HG03439 (cell line): ENCODE results near the gene CCDC24.

Source experiments
- ATAC-seq: cut with Tn5 transposase; IDR thresholded peaks from one replicate; pipeline ENCODE4 v1.9.1; 2021; ENCODE audit warnings: mild to moderate bottlenecking, moderate library complexity; ENCODE audit not compliant: unreplicated experiment

Gene CCDC24

DNA sequence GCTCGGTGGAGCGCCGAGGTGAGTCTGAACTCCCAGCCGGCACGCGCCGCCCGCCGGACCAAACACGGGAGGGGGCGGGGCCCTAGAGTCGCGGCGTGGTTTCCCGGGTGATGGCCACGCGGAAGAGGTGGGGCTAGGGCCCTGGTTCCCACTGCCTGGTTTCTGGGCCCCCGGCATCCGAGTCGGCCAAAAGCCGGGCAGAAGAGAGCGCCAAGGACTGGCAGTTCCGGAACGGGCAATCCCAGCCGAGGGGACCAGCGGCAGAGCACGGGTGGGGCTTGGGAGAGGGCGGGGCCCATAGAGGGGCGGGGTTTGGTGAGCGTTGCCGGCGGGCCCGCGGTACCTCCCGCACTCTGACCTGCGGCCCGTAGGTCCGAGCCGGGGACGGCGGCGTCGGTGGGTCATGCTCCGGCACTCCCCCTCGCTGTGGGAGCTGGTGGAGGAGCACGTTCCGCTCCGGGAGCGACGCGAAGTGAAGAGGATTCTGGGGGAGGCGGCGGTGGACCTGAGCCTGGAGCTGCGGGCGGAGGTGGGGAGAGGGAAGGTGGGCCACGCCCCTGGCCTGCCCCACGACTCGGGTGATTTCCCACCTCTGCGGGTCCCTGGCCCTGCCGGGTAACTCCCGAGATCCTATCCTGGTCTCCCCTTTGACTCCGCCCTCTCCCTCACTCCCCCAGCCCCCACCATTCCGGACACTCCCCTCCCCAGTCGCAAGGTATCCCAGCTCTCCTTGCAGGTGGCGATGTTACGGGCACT lies at the start of gene CCDC24:
TSS of gene CCDC24 (plus strand) at position 124 of the 756 bp plus-strand sequence. CDS start at position 404, 280 bp downstream.
- peak; percentile 75 for ATAC-seq

DNA sequence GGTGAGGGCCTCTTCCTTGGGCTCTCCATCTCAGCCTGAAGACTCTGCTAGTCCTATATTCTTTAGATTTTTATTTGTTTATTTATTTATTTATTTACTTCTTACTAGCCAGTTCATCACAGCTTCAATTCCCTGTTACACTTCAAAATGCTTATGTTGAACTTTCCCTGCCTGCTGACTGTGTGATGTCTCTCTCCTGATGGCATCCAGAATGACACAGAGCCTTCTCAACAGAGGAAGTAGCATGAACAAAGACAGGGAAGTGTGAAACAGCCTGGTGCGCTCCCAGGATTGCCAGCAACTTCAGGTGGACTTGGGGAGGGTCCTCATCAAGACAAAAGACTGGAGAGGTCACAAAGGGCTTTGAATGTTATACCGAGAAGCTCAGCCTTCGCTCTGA lies 49.0 kb upstream of the CCDC24 start:
- ATAC-seq: no peak

DNA sequence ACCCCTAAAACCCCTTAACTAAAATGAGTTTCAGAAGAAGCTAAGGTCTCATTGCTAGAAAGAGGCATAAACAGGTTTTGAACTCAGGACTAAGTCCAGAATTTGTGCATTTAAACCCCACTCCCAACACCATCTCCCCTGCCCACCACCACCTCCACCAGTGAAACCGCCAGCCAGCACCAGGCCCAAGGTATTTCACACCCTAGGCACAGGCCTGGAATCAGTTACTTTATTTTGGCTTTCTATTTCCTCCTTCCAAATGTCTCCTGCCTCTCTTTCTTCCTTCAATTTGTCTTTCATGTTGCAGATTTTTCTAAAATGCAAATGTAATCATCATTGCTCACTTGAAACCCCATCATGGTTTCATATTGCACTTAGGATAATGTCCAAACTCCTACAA lies 46.5 kb upstream of the CCDC24 start:
- ATAC-seq: no peak

DNA sequence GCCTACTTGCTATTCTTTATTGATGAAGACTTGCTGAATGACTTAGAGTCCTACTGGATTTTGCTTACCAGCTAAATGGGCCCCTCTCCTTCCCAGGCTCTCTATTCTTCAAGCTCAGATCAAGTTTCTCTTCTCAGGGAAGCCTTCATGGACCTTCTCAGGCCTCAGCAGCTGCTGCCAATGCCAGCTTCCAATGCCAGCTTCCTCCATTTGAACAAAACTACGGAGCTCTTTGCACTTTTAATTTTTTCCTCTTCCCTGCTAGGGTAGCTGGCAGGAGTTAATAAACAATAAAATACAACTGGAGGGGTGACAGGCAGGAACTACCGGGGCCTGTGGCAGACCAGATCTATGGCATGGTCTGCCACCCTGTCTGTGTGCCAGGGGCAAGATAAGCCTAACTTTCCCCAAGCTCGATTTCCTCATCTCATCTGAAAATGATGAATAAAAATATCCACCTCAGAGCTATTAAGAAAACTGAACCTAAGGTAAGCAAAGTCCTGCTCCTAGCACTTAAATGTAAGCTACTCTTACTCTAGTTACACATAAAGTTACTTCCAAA lies 45.6 kb upstream of the CCDC24 start:
- no peak for ATAC-seq

DNA sequence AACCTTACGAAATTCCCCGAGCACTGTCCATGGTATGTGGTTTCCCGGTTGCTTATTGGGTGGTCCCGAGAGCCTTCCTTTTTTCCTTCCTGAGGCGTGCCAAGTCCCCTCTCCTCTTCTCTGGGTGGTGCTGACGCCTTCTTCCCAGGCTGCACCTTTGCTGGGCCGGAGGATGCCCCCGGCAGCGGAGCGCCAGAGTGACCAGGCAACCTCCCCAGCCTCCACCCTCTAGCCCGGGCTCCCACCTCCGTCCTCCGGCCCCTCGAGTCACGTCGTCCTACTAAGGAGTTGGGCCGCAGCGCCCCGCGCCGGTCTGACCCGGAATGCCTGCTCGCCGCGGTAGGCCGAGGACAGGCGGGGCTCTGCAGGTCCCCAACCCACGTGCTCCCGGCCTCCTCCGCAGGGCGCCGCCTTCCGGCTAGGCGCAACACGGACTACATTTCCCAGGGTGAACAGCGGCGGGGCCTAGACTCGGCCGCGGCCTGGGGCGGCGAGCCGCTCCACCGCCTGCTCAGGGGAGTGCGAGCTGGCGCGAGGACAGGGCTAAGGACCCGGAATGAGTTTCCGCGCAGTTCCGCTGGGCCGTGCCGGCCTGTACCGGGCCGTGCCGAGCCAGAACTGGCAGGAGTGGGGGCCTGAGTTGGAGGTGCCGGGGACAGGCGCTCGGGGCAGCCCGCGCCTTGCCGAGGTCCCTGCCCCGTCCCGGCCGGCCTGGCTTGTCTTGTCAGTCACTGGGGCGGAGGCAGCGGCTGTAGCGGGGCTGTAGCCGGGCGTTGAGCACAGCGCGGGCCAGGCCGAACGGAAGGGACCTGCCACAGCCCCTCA lies 45.0 kb upstream of the CCDC24 start, which contains the start of gene IPO13:
TSS of gene IPO13 (plus strand) at position 715 of the 825 bp plus-strand sequence. CDS start 651 bp downstream, outside the sequence.
- ATAC-seq: peak; percentile 94

DNA sequence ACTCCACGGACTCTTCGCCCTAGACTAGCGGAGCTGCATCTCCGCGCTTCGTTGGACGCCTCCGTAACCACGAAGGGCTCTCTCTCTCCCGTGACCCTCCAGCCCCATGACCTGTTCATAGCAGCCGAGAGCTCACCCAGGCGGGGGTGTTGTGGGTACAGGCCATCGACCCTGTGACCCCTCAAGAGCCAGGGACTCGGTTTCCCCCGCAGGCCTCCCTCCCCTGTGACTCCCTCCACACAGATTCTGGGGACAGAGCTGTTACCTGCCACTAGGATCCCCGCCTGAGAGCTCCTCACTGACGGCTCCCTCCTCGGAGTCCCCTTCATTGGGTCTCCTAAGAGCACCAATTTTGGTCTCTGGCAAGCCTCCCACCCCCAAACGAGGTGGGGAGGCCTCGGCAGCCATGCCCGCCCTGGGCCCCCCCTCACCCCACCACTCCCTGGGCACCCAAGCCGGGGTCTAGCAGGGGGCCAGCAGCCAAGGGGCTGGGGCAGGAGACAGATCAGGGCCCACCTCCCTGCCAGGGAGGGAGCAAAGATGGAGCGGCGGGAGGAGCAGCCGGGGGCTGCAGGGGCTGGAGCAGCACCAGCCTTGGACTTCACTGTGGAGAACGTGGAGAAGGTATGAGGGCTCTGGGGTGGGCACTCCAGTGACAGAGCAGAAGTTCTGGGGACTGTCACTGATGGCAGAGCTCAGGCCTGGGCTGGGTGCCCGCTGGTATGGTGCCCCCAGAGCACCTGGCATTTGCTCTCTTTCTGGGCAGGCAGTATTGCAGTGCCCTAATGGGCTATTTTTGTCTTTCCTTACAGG lies 44.1 kb upstream of the CCDC24 start:
- no peak for ATAC-seq

DNA sequence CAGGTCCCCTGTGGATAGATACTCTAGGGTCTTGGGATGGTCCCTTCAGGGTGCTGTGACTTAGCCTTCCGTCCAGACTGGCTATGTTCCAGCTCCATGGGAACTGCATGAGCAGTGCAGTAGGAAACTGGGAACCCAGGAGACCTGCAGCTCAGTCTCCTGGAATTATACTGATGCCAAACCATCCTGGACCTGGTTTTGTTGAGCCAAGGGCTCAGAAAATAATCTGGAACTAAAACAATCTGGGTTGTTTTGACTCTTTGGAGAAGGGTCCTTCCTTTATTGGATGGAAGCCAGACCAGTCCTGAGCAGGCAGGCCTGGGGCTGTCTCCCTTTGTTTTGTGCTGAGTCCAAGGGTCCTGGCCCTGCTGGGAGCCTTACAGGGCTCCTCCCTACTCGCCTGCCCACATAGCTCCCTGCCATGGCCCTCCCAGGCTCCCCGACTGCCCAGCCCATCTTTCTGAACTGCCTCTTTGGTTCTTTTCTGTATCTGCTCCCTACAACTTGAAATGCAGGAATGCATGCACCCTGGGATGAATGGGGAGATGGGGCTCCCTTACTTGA lies 43.4 kb upstream of the CCDC24 start:
- no peak for ATAC-seq

DNA sequence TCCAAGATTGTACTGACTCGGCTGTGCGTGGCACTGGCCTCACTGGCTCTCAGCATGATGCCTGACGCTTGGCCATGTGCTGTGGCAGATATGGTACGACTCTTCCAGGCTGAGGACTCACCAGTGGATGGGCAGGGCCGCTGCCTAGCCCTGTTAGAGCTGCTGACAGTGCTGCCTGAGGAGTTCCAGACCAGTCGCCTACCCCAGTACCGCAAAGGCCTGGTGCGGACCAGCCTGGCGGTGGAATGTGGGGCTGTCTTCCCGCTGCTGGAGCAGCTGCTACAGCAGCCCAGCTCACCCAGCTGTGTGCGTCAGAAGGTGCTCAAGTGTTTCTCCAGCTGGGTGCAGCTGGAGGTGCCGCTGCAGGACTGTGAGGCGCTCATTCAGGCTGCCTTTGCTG lies 41.7 kb upstream of the CCDC24 start:
- ATAC-seq: no peak

DNA sequence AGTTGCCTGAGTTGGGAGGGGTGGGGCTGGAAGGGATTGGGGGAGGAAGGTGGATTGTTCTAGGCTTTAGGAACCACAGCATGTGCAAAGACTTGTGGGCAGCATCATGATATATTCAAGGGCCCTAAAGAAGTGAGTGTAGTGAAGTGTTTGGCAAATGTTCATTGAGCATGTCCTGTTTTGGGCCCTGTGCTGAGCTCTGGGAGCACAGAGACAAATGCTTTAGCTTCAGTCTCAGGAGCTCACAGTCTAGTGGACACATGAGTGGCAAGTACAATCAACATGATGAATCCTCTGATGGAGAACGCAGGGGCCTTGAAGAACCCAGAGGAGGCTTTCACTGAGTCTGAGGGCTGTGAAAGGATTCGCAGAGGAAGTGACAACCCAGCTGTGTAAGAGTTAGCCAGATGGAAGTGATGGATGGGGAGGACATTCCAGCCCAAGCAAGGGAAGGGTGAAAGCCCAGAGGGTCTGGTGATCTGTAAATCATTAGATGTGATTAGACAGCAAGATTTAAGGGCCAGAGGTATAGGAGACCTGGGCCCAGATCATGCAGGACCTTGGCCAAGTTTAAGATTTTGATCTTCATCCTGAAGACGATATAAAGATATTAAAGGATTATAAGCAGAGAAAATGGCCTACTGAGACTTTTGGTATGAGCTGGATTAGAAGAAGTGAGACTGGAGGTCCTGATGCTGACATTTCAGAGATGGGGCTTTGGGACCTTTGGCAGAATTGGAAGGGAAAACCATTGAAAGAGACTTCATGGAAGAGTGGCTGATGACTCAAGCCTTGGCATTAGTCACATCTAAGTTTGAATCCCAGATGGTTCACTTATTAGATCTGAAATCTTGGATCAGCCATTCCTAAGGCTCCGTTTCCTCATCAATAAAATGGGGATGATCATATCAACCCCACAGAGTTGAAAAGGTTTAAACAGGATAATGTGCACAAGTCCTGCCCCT lies 40.1 kb upstream of the CCDC24 start:
- ATAC-seq: no peak

DNA sequence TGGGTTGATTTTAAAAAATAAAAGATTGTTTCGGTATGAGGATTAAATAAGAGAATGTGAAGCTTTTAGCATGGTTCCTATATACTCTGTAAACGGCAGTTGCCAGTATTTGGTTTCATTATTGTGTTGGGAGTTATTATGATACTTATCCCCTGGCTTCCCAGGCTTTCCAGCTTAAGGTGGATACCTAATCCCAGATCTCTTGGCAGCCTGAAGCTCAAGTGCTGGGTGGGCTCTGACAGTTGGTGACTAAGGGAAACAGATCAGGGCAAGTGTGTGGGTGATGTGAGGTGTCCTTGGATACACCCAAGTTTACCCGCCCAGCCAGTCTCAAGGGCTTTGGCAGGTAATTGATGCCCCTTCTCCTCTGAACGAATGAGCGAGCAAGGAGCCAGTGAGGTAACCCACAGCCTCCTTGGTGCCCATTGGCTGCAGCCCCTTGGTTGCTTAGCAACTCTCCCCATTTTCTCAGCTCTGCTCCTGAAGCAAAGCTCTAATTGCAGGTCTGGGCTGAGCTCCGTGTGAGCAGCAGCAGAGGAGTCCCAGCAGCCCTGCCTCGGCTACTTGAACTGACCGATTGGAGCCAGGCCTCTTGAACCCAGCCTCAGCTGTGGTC lies 38.6 kb upstream of the CCDC24 start:
- no peak for ATAC-seq

DNA sequence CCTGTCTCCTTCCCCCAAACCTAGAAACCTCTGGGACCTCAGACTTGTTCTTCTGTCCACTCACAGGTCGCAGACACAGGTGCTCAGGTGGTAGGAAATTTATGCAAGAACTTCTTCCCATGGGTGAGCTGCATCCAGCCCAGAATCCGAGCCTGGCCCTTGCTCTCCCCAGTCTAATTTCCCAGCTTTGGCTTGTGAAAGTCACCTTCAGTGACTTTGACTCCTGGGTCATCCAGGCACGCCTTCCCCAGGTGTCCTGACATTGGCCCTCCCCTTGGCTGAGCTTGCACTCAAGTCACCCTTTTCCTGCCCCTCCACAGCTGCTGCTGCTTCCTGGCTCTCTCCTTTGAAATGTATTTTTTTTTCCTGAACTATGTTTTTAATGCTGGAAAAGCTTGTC lies 38.0 kb upstream of the CCDC24 start:
- no peak for ATAC-seq

DNA sequence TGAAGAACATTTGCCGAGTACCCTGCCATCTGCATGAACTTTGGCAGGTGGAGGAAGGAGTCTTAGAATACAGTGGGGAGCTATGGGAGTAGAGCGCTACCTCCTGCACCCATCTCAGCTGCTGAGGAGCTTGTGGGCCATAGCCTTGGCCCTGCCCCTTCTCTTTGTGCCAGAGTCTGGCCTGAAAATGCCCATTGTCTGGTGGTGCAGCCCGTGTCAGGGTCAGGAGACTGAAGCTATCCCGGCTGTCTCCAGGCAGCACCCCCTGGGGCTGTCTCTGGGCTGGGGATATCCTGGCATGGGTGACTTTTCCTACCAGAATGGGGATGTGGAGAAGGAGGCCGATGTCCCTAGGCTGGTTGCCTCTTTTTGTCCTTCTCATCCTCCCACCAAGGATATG lies 37.4 kb upstream of the CCDC24 start:
- ATAC-seq: no peak

DNA sequence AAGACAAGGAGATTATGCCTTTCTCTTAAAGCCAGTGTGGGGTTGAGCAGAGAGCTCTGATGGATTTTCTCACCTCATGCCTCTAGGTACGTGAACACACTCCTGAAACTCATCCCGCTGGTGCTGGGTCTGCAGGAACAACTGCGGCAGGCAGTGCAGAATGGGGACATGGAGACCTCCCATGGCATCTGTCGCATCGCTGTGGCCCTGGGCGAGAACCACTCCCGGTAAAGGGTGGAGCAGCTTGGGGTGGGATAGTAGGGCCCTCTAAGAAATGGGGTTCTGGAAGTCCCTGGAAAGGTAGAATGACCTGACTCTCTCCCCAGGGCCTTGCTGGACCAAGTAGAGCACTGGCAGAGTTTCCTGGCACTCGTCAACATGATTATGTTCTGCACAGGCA lies 35.2 kb upstream of the CCDC24 start:
- no peak for ATAC-seq

DNA sequence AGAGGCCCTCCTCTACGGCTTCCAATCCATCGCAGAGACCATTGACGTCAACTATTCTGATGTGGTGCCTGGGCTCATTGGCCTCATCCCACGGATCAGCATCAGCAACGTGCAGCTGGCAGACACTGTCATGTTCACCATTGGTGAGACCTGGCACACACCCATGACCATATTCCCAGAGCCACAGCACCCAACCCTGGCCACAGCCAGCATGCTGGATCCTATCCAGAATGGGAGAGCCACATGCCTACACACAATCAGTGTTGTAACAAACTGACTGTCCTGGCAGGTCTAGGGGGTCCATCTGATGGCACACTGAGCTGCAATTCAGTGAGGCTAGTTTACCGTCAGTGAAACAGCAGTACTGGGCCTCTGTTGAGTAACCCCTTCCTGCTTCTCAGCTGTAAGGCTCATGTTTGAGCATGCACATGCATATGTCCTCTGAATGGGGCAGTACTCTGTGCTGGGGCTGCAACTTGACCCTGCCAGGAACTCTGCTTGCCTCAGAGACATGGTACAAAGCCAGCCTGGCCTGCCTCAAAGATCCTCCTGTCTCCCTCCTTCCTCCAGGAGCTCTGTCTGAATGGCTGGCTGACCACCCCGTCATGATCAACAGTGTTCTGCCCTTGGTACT lies 33.9 kb upstream of the CCDC24 start:
- ATAC-seq: no peak

DNA sequence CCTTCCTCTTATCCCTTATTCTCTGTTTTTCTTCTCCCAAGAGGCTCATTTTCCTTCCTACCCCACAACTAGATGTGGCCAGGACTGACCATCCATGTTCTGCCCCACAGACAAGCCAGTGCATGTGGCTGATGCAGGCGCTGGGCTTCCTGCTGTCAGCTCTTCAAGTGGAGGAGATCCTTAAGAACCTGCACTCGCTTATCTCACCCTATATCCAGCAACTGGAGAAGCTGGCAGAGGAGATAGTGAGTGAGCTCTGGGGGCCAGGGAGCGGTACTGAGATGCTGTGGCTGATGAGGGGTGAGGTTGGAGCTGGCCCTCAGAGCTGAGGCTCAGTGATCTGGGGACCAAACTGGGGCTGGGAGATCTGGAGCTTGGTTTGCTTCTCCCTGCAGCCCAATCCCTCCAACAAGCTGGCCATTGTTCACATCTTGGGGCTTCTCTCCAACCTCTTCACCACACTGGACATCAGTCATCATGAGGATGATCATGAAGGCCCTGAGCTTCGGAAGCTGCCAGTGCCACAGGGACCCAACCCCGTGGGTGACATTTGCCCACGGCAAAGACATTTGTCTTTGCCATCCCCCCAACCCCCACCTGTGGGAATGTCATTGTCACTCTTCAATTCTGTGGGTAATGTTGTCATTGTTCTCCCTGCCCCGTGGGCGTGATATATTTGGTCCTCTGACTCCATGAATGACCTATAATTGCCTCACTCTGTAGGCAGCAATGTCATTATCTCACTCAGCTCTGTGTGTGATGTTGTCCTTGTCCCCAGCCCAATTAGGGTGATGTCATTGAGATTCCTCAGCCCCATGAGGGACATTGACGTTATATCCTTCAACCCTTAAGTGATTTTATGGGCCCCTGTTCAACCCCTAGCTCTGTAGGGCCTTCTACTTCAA lies 32.8 kb upstream of the CCDC24 start:
- no peak for ATAC-seq

DNA sequence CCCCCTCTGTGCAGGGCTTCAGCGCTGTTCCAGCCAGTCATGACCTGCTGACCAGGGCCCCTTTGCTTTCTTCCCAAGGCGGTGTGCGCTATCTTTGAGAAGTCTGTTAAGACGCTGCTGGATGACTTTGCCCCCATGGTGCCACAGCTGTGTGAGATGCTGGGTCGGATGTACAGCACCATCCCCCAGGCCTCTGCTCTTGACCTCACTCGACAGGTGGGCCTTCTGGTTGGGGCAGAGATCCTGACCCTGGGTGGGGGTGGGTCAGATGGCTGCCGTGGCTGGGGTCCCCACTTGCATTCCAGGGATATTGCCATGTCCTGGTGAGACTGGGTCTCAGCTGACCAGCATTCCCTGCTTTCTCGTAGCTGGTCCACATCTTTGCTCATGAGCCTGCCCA lies 30.6 kb upstream of the CCDC24 start:
- no peak for ATAC-seq

DNA sequence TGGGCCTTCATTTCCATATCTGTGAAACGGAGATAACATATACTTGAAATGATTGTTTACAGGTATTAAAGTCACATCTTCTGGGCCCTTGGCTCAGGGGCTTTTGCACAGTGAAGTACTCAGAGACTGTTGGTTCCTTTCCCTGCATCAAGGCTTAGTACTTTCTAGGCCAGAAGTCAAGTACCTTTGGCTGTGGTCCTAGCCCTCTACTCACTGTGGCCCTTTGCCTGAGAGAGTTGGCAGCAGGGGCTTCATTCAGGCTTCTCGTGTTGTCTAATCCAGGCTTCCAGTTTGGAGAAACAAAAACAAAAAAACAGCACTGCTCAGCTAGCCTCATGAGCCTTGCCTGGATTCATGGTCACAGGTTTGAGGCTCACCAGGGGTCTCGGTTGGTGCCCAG lies 29.7 kb upstream of the CCDC24 start:
- ATAC-seq: no peak

DNA sequence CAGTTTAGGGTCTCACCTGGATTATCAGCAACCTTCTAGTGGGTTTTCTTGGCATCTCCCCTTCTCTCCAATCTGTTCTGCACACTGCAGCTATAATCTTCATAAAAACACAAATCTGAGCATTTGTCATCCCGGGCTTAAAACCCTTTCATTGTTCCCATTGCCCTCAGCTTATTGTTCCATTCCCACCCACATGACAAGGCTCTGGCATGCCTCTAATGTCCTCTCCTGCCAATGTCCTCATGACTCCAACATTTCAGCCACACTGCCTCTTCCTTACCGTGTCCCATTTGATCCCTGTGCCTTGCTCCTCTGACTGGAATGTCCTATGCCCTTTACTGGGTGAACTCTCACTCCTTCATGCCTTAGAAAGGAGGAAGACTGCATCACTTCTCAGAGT lies 29.1 kb upstream of the CCDC24 start:
- no peak for ATAC-seq
